Keratinocyte (primary cell): ENCODE data around the gene ZNF212.

ENCODE experiments used
- EZH2 ChIP-seq: IDR thresholded peaks from one replicate; pipeline ENCODE4 v1.6.1; 2012; ENCODE audit warnings: inconsistent platforms, mild to moderate bottlenecking, low read length, moderate library complexity
- TF ChIP-seq, protein P1 (sequence below), 3 experiments: IDR thresholded peaks in 1 of 3; conservative IDR thresholded peaks in 1 of 3; optimal IDR thresholded peaks in 1 of 3; 2 replicates in 2 of 3; 3 replicates in 1 of 3; pipeline versions ENCODE3 to v1.5.1; 2011; ENCODE audit warnings: low read length in 3 of 3, mild to moderate bottlenecking in 3 of 3, moderate library complexity in 2 of 3, control low read depth in 1 of 3, inconsistent platforms in 1 of 3; ENCODE audit not compliant: insufficient read depth in 2 of 3; ENCODE audit errors: extremely low read depth in 1 of 3

DNA sequence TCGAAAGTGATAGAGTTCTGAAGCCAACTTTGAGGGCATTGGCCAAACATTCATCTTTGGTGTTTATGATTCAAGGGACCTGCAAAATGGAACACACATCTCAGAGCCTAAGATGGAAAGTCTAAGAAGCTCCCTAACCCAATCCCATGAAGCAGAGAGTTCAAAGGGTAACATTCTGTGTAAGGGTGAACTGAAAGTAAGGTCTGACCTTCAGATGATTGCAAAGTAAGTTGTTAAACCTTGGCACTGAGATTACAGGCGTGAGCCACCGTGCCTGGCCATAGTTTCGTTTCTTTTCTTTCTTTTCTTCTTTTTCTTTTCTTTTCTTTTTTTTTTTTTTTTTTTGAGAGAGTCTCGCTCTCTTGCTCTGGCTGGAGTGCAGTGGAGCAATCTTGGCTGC, 2.2 kb downstream of the ZNF212 start:
- no peak for TF ChIP-seq EZH2
- TF ChIP-seq, protein P1, sequence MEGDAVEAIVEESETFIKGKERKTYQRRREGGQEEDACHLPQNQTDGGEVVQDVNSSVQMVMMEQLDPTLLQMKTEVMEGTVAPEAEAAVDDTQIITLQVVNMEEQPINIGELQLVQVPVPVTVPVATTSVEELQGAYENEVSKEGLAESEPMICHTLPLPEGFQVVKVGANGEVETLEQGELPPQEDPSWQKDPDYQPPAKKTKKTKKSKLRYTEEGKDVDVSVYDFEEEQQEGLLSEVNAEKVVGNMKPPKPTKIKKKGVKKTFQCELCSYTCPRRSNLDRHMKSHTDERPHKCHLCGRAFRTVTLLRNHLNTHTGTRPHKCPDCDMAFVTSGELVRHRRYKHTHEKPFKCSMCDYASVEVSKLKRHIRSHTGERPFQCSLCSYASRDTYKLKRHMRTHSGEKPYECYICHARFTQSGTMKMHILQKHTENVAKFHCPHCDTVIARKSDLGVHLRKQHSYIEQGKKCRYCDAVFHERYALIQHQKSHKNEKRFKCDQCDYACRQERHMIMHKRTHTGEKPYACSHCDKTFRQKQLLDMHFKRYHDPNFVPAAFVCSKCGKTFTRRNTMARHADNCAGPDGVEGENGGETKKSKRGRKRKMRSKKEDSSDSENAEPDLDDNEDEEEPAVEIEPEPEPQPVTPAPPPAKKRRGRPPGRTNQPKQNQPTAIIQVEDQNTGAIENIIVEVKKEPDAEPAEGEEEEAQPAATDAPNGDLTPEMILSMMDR (optimal IDR thresholded peaks at IDR 0.05 in 1 of 3, IDR thresholded peaks at IDR 0.05 in 1 of 3, conservative IDR thresholded peaks at IDR 0.05 in 1 of 3; ENCODE audit: extremely low read depth in 1 of 3, insufficient read depth in 2 of 3, low read length in 3 of 3), result no peak
